GM10847 (cell line): ENCODE data around the gene GLIS1.

Experiments
- POLR2A ChIP-seq: IDR thresholded peaks from 2 replicates; pipeline ENCODE4 v1.6.1; 2011; ENCODE audit not compliant: insufficient read length; ENCODE audit errors: extremely low read depth

Gene GLIS1

DNA sequence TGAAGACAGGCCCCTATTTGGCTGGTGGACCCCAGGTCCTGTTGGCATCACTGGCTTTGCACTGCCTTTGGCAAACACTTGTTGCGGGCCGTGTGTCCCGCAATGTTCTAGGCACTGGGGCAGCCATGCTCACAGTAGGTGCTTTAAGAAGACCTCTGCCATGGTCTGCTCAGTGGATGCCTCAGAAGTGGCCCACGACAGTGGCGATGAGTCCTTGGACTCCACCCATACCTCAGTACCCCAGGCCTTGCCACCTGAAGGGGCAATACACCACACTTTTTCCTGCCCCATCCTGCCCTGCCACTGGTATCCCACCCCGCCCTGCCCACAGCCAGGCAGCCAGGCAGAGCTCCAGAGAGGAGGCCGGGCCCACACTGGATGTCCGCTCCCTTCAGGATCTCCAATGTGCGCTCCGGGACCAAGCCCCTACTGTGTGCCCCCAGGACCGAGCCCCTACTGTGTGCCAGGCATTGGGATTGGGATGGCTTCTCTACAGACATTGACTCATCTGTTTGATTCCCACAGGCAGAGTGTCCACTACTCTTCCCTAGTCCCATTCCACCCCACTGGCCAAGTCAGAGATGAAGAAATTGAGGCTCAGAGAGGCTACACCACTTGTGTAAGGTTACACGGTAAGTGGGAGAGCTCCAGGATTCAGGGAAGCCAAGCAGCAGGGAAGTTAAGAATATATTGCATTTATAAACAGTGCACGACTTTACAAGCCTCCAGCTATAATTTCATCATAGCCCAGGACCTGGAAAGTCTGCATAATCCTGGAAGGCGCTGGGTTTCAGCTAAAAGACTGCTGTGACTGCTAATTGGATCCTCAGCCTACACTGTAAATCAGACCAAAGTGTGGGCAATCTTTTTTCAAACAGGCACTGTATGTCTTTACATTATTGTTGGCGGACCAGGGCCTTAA is 178.1 kb downstream of the GLIS1 start:
- TF ChIP-seq POLR2A = no peak

DNA sequence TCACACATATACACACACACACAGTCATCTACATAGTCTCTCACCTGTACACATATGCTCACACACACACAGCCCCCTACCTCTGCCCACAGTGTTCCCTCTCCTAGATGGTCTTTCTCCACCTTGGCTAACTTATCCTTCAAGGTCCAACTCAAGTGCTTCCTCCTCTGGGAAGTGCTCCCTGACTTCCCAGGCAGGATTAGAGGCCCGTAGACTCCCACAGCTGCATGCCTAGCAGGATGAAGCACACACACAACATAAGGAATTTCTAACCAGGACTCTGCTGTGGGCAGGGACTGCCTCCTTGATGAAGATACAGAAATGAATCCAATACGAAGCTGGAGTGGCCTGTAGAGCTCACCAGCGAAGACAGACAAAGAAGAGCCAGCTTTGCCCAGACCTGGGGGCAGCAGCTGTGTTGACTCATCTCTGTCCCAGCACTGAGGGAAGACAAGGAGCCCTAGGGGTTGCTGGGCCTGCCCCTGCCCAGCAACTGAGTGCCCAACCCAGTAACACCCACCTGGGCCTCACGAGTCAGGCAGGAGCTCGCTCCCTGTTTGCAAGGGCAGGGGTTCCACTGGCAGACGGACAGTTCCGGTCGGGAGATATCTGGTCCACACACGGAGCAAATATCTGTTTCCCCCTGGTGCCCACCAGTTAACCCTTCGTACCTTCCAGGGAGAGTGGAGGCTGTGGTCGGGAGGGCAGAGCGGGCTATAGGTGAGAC is 178.9 kb downstream of the GLIS1 start:
- no peak for TF ChIP-seq POLR2A

DNA sequence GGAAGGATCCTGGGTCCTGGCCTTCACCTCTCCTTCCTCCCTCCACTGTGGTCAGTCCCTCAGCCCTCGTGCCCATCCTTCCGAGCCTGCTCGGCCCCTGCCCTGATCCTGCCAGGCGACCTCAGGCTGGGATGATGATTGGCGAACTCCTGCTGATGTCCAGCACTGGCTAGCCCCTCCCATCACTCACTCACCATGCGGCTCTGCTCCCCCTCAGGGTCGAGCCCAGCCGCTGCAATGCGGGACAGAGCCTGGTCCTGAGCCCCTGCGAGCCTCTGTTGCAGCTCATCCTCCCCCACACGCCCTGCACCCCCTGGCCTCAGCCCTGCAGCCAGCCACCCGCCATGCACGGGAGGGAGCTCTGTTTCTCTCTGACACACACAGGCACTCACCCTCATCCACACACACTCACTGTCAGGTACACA is 179.6 kb downstream of the GLIS1 start:
- no peak for TF ChIP-seq POLR2A

DNA sequence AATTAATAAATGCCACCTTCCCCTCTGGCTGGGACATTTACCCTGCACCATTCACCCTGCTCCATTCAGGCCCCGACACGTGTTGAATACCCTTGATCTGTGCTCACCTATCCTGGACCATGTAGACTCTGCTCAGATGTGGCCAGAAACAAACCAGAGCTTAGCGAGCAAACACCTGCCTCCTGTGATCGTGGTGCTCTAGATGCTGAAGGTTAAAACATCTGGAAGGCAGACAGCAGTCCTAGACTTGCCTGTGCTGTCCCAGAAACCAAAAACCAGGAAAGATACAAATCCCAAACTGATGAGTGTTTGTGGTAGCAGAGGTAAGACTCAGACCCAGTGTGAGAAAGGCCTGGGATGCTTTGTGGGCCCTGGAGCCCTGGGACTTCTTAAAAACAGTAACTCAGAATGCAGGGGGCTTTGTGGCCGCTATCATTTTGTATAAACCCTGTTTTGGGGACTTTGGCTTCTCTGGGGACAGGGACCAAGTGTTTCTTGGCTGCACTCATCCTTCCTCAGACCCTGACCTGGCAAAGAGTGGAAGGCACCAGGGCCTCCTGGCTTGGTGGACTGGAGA is 180.1 kb downstream of the GLIS1 start:
- TF ChIP-seq POLR2A = no peak

DNA sequence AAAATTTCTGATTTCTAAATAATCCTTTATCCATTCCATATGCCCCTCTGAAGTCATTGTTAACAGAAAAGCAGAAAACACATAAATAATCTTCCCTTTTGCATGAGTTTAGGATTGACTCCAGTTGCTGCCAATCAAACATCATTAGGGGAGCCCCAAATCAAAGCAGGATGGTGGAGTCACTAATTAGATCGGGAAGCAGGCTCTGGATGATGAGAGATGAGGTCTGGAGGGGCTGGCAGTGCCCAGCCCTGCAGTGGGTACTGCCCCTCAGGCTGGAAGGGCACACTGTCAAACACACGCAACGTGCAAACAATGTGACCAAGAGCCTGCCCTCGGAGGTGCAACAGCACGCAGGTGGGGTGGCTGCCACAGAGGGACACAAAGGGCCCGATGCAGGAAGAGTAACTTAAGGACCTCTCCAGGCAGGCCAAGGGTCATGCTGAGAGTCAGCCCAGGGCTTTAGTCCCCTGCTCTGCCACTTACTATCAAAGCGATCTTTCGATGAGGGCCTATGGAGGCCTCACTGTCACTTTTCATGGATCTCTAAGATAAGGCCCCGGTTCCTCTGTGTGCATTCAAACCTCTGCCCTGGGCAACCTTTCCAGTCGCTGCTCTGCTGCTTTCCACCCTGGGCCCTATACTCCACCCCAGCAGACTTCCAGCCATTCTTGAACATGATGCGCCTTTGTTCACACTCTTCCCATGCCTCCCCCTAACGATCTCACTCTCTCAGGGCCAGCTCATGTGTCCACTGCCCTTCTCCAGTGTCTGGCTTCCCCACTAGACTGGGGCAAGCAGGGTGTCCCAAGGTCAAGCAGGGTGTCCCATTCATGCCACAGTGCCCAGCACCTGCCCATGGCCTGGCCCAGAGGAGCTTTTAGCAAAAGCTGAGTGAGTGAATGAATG is 180.9 kb downstream of the GLIS1 start:
- no peak for TF ChIP-seq POLR2A

DNA sequence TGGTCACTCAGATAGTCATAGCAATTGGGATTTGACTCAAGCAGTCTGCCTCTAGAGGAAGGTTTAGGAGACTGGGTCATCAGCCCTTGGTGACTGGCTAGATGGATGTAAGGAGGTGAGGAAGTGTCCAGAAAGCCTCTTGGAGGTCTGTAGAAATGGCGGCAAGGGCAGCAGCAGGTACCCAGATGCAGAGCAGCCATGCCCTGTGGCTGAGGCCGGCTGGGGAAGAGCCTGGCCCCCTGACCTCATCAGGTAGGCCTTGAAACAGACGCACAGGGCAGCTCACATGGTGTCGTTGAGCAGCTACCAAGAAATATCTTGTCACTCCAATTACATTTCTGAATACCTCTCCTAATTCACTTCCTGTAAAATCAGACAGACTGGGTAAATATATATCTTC is 181.6 kb downstream of the GLIS1 start:
- TF ChIP-seq POLR2A = no peak

DNA sequence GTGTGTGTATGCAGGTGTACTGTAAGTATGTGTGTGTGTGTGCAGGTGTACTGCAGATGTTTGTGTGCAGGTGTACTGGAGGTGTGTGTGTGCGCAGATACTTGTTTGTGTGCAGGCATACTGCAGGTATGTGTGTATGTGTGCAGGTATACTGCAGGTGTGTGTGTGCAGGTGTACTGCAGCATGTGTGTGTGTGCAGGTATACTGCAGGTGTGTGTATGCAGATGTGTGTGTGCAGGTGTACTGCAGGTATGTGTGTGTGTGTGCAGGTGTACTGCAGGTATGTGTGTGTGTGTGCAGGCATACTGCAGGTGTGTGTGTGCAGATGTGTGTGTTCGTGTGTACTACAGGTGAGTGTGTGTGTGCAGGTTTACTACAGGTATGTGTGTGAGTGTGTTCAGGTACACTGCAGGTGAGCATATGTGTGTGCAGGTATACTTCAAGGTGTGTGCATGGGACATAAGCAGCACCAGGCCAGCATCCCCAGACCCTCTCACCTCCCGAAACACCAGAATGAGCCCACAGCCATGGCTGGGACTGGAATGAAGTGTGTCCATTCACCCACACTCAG is 182.2 kb downstream of the GLIS1 start:
- TF ChIP-seq POLR2A = no peak

DNA sequence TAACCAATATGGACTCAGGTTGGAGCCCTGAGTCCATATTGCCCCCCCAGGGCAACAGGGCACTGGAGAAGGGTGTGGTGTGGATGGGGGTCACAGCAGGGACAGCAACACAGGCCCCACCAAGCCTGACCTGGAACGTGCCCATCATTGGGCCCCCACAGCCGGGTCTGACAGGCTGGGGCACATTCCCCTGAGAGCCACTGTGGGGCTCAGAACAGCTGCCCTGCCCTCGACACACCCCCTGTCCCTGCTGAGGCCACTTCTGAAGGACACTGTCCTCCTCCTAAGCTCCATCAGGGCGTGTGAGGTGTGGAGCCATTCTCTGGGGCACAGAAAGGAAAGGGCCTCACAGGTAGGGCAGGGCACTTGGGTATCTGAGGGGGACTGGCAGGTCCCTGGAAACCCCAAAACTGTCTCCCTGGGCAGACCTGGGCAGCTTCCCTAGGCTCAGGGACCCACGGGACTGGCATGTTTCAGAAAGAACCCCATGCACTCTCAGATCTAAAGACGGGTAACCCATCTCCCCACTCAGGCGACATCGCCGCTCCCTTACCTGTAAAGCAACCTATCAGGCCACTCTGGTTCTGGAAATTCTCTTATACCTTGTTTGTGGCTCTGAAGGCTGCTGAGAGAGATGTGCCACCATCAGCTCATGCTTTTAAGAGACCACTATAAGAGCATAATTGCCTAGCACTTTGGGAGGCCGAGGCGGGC is 184.2 kb downstream of the GLIS1 start:
- no peak for TF ChIP-seq POLR2A

DNA sequence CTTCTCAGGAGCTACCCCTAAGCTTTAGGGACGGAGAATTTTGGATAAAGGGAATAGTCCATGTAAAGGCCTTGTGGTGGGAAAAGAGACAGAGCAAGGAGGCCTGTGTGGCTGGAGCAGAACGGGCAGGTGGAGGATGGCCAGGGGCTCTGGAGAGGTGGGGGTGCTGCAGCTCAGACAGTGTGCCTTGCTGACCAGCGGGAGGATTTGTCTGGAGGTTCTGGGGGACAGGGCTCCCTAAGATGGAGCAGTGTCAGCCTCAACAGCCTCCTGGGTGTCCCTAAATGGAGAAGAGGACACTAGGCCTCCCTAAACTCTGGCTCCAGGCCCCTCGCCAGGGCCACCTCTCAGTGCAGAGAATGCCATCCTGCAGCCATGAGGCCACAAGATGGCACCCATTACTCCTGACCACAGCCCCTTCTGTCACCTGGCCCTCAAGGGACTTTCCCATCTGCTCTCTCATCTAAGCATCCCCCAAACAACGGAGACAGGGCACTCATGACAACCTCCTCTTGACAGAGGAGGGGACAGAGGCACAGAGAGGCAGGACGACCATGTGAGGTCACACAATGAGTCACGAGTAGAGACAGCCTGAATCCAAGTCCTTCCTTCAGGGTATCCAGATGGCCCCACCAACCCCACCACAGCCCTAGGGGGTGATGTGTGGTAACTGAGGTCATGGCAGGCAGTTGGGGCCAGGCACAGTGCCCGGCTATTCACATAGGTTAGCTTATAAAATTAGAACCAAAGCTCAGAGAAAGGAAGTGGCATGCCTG is 185.0 kb downstream of the GLIS1 start:
- TF ChIP-seq POLR2A = no peak

DNA sequence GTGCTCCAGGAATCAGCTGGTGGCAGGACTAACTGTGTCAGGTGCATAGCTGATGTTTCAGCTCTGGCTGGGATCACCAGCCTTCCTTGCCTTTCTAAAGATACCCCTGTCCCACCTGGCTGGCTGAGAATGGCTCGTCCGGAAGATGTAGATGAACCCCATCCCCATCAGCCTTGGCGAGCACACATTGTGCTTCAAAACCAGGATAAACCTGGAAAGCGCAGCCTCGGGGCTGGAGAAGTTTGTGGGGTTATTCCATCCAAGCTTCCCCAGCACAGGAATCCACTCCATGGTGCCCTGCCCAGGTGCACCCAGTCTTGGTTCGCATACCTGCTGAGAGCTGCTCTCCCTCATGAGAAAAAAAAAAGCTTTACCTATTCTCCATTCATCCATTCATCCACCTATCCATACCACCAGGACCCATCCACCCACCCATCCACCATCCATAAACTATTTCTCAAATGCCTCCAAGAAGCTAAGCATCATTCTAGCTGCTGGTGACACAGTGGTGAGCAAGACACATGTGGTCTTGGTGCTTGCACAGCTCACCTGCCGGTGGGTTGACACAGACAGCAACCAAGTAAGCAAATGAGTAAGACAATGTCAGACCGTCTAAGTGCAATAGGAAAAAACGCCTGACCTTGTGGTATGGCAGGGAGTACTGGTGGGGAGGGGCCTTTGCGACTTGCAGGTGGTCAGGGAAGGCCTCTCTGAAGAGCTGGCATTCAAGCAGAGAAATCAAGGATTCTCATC is 185.8 kb downstream of the GLIS1 start:
- no peak for TF ChIP-seq POLR2A

DNA sequence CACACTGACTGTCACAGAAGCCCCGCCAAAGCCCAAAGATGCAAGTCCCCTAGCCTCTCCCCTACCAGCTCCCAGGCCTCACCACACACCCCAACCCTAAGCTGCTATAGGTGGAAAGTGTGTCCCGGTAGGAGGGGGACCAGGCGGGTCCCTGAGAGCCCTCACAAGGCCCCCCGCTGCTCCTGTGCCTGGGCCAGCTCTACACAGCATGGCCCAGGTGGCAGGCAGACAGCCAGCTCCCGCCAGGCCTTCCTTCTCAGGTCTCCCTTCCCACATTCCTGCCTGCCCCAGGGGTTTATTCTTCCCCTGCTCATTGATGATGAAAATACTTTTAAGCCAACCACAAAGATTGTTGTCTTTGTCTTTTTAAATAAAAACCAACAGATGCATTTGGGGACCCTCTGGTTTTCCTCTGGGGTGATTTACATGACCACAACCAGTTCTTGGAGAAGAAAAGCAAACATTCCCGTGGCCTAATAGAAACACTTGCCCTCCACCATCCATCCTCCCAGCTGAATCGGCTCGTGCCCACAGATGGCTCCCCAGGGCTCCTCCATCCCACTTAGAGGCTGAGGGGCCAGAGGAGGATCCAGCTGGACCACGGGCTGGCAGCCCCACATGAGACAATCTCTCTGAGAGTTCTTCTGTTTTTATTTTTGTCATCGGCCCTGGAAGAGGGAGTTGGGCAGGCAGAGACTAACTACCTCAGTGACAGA is 186.7 kb downstream of the GLIS1 start:
- no peak for TF ChIP-seq POLR2A

DNA sequence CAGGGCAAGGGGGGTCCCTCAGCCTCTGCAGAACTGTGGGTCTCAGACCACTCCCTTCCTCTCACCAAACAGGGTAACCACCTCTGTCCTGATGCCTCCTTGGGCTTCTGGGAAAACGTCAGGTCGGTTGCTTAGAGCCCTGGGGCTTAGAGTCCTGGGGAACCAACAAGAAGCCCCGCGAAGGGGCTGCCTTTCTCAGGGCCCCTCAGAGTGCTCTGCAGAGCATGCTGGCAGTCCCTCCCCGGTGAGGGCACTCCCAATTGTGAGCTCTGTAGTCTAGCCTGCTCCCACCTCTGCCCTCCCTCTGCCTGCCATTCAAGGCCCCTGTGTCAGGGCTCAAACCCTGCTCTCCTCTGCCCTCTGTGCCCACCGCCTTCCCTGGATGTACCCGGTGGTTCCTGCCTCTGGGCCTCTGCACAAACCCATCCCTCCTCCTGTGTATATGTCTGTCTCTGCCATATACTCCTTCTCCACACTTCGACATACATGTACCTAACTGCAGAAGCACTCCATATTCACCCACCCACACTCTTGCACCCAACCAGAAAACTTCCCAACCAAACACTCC is 187.5 kb downstream of the GLIS1 start:
- no peak for TF ChIP-seq POLR2A
